Posterior cingulate gyrus (tissue), 11 donors: ENCODE measurements around the gene CD55.
A peak's percentile ranks its signal among the peaks of the same experiment; 100 is the strongest.

Source experiments
- DNase-seq, 10 donors: peaks; one replicate each; pipeline versions ENCODE4 v3.0.0 to v3.0.0-alpha.2; 2020 to 2021; ENCODE audit warnings: mixed read lengths in 3 of 10
- intact Hi-C: fragments of 100-400 bp; cut with DNase I; formaldehyde crosslinking; loops from one replicate; pipeline ENCODE4 v1.15.1; 2023

Gene CD55

DNA sequence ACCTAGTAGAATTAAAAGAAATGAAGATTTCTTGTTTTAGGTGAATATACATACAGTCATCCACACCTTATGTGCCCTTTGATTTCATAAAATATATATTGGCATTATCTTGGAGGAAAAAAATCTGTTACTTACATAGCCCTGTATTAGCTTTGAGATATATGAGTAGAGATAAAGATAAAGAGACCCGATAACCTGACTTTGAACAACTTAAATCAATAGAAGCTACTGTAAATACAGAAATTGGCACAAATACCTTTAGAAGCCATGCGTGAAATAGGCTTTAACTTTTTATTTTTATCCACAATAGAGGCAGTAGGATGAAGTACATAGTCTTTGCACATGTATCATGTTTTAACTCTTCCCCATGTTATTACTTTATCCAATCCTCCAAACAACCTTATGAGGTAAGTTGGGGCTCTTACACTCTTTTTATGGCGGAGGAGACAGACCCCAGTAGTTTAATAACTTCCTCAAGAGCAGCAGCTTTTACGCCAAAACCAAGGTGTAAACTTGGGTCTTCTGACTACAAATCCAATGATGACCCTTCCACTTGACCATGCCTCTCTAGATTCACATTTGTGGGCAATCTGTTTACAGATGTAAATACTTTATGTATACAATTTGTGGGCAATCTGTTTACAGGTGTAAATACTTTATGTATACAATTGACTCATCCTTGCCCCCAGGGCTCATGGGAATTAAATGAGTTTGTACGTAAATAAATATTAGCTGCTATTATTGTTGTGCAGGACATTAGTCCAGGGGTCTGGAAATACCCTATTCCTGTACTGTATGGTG lies 2.1 kb downstream of the CD55 start:
- intact Hi-C loops: loop anchor here (5.0 to 10.0 kb wide), 2 partner anchors 79 to 269 kb away; partner anchors contain the start of genes PFKFB2 and YOD1
- no peak for DNase-seq

DNA sequence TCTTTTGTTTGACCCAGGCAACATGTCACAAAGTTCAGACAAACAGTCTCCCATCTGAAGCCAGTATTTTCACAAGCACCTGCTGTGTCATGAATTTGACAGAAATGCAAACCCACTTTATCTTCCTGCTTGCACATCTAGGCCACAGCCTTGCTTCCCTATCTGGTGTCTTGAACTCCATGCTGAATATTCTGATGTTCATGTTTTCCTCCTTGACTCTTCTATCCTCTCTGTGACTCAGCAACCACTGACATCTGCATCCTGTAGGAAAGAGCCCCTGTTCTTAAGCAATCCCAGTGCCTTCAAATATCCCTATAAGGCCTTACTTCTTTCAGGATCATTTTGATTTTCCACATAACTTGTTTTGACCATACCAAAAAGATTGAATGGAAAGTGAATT lies 6.5 kb downstream of the CD55 start:
- no peak for DNase-seq
- intact Hi-C loops: loop anchor here (10.0 kb wide), 1 partner anchor 273 kb away; the partner anchor contains the start of genes PFKFB2 and YOD1

DNA sequence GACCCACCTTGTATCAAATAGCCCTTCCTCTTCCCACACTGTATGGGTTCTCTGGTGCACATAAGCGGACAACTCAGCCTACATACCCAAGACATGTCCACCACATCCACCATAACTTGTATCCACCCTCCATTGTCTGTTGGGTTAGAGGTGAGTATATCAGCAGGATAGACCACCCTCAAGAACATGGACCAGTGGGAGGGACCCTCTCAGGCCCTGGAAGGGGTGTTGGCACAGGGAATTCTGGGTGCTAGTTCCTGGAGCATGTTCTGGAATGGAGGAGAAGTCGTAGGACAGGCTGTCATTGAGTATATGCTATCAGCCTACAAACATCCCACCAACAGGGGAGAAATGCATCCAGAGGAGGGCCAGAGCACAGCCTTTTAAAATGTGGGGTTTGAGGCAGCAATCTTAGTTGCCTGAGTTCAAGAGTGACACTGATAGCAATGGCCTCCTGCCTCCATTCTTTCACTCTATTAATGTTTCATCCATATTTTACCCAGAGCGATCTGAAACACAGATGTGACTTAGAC lies 7.5 kb downstream of the CD55 start:
- DNase-seq: no peak
- intact Hi-C loops: loop anchor here (10.0 kb wide), 1 partner anchor 274 kb away; the partner anchor contains the start of genes PFKFB2 and YOD1

DNA sequence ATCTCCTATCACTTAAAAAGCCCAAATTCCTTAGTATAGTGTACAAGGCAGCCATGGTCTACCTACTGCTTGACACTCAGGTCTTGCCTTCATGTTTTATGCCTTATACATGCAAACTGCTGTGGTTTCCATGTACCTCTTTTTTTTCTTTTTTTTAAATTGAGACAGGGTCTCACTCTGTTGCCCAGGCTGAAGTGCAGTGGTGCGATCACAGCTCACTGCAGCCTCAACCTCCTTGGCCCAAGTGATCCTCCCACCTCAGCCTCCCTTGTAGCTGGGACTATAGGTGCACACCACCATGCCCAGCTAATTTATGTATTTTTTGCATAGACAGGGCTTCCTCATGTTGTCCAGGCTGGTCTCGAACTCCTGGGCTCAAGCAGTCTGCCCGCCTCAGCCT lies 8.0 kb downstream of the CD55 start:
- DNase-seq: no peak
- intact Hi-C loops: loop anchor here (10.0 kb wide), 1 partner anchor 275 kb away; the partner anchor contains the start of genes PFKFB2 and YOD1

DNA sequence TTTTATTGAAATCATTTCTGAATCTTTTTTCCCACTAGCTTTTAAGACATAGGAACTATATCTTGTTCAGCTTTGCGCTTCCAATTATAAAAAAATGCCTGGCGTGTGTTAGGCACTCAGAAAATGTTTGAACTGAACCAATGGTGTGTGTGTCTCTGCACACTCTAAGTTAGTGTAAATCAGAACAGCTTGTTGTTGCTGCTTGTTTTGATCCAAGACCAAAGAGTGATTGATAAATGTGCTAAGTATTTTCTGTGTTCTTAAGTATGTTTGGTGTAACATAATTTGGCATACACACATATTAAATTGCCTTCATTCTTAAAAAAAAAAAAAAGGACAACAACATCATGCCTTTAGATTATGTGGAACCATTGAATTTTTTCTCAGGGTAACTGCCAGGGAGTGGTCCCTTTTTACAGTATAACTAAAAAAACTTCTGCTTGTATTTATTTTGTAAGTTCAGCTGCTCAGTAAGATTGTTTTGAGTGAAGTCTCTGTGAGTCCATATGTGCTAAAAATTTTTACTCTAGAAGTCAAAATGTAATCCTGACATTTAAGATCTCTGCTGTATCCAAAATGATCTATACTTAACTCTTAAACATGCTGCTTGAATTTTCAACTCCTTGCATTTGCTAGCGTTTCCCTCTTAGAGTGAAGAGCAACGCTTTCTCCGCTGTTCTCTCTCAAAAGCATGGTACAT lies 8.7 kb downstream of the CD55 start:
- no peak for DNase-seq
- intact Hi-C loops: no loop called here

DNA sequence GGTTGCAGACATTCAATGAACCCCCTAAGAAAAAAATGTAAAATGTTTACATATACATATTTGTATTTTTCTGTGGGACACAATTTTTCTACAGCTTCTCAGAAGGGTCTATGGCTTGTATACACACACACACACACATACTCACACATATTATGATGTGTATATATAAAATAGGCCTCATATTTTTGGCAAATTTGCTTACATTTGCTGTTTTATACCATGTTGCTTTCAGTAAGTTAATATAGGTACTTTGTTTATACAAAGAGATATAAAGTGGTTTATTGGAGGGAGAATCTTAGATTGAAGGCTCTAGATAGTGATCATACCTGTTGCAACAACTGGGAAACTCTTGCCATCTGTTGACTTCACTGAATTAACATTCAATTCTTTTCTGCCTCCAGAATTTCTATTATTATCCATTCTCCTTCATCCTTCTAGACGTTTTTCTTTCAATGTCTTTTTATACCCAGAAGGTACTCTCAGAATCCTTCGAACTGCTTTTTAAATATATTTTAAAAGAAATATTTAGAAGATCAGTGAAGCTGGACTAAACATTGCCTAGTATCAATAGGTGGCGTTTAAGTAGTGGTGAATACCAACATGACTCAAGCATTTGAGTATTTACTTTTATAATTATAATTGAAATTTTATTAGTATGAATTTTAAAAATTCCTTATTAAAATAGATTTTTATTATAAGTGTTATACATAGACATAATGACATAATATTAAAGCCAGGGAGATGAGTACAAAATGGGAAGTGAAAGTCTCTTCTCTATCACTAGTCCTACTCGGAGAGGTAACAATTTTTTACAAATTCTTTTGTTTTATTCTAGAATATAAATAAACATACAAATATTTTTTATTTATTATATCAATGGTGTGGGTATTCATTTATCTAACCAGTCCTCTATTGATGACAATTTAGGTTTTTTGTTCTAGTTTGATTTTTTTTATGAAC lies 10.2 kb downstream of the CD55 start:
- intact Hi-C loops: no loop called here
- no peak for DNase-seq

DNA sequence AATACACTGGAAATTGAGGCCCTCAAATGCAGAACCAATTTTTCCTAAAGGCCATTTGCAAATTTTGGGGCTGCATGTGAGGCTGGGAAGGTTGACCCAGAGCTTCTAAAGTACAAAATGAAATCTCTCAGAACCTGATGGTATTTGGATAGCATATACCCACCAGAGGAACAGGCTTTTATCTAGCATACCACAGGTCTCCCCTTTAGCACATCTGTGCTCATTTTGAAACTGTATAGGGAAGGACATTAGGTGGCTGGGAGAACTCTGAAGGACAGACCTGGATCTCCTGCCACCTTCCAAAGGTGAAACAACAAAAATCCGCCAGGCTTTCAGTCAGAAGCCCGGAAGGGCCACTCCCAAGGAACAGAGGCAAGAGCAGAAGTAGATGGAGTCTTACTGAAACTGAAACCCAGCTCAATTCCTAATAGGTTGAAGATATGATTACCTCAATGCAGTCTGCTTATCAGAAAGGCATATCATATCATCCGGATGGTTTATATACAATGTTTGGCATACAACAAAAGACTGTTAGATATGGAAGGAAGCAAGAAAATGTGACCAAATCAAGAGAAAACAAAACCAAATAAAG lies 11.6 kb downstream of the CD55 start:
- intact Hi-C loops: no loop called here

DNA sequence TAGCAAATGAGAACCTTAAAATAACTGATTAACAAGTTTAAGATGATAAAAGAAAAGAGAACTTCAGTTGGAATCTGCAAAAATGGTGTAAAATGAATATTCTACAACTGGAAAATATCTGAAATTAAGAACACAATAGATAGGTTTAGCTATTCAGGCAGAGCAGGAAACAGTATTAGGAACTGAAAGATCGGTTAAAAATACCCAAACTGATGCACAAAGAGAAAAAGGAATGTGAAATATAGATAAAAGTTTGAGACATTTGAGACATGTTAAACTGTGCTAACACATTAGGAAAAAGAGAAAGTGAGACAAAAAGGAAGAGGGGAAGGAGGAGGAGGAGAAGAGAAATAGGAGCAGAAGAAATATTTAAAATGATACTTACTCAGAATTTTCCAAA lies 12.1 kb downstream of the CD55 start:
- intact Hi-C loops: no loop called here
- no peak for DNase-seq

More for the DNA sequence above, 11.6 kb downstream of the CD55 start:
- no peak for DNase-seq

DNA sequence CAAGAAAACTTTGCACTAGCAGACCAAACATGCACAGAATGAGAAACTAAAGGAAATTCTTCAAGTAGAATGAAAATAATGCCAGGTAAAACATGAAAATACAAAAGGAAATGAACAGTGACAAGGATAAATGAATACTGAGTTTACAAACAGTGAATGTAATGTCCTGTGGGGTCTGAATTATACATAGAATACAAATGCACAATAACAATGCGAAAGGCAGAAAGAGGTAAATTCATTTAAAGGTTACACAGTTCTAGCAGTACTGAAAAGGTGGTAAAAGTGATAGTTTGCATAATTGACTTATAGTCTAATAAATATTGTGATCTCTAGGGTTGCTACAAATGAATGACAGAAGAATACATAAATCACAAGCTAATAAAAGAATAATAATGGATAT lies 12.9 kb downstream of the CD55 start:
- intact Hi-C loops: no loop called here

DNA sequence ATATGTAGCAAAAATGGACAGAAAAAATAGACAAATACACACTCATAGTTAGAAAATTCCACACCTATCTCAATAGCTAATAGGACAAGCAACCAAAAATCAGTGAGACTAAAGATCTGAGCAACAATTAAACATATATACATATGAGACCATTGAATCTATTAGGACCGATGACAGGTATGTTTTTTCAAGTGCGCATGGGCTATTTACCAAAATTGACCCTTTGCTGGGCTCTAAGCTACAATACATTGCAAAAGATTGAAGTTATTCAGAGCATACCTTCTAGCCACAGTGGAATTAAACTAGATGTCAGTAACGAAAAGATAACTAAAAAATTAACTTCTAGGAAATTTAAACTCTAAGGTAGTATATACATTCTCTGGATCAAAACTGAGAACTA lies 13.7 kb downstream of the CD55 start:
- DNase-seq: no peak
- intact Hi-C loops: no loop called here

More for the DNA sequence above, 12.9 kb downstream of the CD55 start:
- DNase-seq: no peak

DNA sequence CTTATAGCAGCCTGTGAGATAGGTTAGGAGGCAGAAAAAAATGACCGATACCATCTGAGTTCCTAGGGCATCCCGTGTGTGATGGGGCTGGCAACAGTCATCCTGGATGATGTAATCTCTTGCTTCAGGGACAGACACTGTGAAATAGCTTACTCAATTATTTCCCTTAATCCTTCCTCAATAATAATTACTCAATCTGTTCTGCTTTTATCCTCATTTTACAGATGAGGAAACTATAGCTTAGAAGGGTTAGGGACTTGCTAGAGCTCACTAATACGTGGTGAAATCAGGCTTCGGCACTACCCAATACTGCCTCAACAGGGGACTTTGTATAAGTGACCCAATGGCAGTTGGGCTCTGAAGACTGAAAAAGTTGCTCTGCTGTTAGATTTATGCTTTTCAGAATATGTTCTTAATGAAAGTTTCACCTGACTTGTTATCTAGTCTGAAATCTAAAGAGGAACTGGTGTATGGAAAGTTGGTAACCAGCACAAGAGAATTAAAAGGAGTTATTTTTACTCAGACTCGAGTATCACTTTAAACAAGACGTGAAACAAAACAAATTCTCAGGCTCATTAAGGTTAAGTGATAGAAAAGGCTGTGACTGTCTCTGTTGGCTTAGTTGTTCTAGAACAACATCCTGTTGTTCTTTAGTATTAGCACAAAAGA lies 14.4 kb downstream of the CD55 start:
- intact Hi-C loops: no loop called here
- DNase-seq: no peak

DNA sequence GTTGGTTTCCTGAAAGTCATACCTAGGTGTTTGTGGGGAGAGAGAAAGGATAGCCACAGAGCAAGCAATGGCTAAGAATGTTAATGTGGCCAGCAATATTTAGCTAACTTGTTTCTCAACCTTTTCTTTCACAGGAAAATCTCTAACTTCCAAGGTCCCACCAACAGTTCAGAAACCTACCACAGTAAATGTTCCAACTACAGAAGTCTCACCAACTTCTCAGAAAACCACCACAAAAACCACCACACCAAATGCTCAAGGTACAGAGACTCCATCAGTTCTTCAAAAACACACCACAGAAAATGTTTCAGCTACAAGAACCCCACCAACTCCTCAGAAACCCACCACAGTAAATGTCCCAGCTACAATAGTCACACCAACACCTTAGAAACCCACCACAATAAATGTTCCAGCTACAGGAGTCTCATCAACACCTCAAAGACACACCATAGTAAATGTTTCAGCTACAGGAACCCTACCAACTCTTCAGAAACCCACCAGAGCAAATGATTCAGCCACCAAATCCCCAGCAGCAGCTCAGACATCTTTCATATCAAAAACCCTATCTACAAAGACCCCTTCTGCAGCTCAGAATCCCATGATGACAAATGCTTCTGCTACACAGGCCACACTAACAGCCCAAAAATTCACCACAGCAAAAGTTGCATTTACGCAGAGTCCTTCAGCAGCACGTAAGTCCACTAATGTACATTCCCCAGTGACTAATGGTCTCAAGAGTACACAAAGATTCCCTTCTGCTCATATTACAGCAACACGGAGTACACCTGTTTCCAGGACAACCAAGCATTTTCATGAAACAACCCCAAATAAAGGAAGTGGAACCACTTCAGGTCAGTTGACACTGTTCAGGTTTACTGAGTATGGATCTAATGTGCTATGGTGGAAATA lies 15.3 kb downstream of the CD55 start:
- DNase-seq: no peak
- intact Hi-C loops: no loop called here

DNA sequence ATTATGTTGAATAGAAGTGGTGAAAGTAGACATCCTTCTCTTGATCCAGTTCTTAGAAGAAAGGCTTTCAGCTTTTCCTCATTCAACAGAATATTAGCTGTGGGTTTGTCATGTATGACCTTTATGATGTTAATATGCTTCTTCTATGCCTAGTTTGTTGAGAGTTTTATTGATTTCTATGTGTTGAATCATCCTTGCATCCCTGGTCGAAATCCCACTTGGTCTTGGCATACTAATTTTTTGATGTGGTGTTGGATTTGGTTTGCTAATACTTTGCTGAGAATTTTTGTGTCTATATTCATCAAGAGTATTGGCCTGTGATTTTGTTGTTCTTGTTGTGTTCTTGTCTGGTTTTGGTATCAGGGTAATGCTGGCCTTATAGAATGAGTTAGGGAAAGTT lies 20.9 kb downstream of the CD55 start:
- DNase-seq: no peak

DNA sequence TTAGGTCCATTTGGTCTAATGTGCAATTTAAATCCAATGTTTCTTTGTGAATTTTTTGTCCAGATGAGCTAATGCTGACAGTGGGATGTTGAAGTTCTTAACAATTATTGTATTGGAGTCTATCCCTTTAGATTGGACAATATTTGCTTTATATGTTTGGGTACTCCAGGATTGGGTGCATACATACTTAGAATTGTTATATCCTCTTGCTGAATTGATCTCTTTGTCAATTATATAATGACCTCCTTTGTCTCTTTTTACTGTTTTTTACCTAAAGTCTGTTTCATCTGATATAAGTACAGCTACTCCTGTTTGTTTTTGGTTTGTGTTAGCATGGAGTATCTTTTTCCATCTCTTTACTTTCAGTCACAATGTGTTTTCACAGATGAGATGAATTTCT lies 22.2 kb downstream of the CD55 start:
- intact Hi-C loops: no loop called here
- DNase-seq: no peak

More for the DNA sequence above, 20.9 kb downstream of the CD55 start:
- intact Hi-C loops: no loop called here

DNA sequence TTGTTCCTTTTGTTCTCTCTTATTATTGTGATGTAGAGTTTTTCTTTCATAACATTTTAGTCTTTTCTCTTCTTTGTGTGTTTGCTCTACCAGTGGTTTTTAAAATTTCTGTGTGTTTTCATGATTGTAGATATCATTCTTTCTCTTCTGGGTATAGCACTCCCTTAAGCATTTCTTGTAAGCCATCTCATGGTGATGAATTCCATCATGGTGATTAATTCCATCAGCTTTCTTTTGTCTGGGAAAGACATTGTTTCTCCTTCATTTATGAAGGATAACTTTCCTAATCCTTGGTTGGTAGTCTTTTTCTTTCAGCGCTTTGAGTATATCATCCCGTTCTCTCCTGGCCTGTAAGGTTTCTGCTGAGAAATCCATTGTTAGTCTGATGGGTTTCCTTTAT lies 22.7 kb downstream of the CD55 start:
- DNase-seq: no peak
- intact Hi-C loops: no loop called here

DNA sequence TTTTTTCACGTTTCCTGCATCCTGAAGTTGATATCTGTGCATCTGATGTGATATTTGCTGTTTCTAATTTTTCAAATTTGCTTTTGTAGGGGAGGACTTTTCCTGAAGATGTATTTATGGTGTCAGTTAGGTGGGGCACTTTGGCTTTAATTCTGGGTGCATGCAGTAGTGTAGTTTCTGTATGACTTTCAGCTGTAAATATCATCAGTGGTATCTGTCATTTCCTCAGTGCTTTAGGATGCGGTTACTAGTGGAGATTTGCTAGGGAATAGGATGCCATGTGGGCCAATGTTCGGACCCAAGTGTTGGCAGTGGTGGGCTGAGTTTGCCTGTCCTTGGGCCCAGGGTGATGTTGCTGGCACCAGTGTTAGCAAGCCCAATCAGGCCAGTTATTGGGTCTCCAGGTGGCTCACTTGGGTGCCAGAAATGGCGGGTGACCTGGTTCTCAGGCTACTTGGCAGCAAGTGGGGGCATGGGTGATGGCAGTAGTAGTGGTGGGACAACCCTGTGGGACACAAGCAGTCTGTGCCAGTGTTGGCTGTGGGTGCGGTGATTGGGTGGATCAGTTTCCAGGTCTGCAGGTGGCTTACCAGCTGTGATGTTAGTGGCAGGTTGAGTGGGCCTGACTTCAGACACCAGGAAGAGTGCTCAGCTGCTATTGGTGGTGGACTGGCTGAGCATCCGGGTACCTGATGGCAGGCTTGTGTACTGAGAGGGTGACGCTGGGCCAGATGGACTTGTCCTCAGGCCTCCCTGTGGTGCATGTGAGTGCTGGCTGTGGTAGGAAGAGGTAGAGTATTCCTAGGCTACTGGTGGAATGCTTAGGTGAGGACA lies 24.4 kb downstream of the CD55 start:
- DNase-seq: peak in 2 of 10 donors; percentile 44 to 74
- intact Hi-C loops: no loop called here

DNA sequence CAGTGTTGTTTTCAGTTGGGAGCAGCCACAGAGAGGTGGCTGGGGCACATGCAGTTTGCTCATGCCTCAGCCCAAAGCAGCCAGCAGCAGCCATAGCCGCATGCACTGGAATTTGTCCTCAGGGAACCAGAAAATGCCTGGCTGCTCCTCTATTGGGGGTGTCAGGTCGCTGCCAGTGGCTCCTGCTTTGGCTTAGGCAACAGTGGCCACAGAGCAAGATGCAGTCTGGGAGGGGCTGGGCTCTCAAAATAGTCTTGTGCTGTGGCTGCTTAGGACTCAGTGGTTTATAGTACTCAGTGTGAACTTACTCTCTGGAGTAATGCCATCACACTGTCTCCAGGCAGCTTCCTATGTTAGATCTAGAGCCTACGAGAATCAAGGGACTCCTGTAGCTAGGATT lies 25.0 kb downstream of the CD55 start:
- DNase-seq: peak in 1 of 10 donors; percentile 47
- intact Hi-C loops: no loop called here
